ENCODE measurements around the gene EHBP1.

Gene EHBP1

DNA sequence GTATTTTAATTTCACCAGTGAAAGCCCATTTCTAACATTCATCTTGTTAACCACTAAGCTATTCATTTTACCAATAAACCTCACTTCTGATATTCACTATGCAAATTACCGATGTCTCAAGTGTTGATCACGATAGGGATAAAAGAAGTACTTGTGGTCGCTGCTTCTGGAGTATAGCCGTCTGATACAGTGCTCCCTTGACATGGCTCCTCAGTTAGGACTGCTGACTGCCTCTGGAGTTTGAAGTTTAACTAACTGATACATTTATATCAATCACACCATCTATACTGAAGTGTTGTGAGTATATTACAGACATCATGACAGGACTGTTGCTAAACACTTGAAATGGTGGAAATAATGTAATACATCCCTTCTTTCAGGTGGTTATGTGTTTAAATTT lies 95.6 kb downstream of the EHBP1 start:
- TF ChIP-seq, protein P1, sequence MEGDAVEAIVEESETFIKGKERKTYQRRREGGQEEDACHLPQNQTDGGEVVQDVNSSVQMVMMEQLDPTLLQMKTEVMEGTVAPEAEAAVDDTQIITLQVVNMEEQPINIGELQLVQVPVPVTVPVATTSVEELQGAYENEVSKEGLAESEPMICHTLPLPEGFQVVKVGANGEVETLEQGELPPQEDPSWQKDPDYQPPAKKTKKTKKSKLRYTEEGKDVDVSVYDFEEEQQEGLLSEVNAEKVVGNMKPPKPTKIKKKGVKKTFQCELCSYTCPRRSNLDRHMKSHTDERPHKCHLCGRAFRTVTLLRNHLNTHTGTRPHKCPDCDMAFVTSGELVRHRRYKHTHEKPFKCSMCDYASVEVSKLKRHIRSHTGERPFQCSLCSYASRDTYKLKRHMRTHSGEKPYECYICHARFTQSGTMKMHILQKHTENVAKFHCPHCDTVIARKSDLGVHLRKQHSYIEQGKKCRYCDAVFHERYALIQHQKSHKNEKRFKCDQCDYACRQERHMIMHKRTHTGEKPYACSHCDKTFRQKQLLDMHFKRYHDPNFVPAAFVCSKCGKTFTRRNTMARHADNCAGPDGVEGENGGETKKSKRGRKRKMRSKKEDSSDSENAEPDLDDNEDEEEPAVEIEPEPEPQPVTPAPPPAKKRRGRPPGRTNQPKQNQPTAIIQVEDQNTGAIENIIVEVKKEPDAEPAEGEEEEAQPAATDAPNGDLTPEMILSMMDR (IDR thresholded peaks at IDR 0.05; ENCODE audit: borderline replicate concordance, control extremely low read depth, extremely low read depth, insufficient read depth, missing control alignments), result no peak
- no peak for DNase-seq (ENCODE audit: low spot score)
- in situ Hi-C loops (cut with MboI; ENCODE audit: low sequenced_read_pairs, unreplicated experiment), result no loop called here

DNA sequence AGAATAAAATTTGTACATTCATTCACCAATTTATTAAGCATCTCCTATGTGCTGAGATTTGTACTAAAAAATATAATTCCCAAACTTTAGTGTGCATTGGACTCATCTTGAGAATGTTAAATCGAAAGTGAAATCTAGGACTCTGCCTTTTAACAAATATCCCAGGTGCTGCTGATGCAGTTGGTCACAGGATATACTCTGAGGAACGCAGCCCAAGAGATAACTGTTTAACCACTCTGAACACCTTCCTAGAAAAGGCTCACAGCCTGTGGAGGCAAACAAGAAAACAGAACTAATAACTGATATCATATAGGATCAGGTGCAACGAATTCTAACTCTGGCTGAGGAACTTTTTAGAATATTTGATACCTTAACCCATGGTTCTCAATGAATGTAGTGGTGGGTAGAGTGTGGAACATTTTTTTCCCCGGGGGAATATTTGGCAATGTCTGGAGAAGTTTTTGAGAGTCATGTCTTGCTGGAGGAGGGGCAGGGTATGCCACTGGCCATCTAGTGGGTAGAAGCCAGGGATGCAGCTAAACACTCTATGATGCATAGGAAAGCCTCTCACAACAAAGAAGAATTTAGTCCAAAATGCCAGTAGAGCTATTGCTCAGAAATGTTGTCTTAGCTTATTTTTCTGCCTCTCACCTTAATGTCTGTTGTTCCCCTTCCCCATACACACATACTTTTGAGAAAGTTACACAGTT lies 96.5 kb downstream of the EHBP1 start:
- TF ChIP-seq, protein P1 (IDR thresholded peaks at IDR 0.05; ENCODE audit: borderline replicate concordance, control extremely low read depth, extremely low read depth, insufficient read depth, missing control alignments), result no peak
- no peak for DNase-seq (ENCODE audit: low spot score)
- in situ Hi-C loops (cut with MboI; ENCODE audit: low sequenced_read_pairs, unreplicated experiment), result no loop called here

DNA sequence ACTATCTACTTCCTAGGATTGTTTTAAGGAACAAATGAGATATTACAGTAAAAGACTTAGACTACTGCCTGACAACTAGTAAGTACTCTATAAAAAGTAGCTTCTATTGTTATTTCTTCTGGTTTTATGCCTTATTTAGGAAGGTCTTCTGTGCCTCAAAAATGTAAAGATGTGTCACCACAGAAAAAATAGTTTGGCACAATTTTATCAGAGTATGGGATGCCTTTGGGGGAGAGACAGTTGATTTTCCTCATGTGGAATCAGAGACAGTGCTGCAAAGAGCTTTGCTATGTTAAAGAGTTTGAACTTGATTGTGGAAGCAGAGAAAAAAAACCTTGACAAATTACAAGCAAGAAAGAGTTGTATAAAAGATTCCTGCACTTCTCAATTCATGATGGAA lies 98.4 kb downstream of the EHBP1 start:
- TF ChIP-seq, protein P1 (IDR thresholded peaks at IDR 0.05; ENCODE audit: borderline replicate concordance, control extremely low read depth, extremely low read depth, insufficient read depth, missing control alignments), result no peak
- no peak for DNase-seq (ENCODE audit: low spot score)

DNA sequence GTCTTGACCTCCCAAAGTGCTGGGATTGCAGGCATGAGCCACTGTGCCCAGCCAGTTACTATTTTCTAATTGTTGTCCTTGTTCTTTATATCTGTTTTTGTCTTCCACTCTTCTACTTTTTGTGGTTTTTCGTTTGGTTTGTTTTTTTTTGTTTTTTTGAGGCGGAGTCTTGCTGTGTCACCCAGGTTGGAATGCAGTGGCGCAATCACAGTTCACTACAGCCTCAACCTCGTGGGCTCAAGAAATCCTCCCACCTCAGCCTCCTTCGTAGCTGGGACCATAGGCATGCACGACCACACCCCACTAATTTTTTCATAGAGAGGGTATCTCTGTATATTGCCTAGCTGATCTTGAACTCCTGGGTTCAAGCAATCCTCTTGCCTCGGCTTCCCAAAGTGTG lies 100.7 kb downstream of the EHBP1 start:
- in situ Hi-C loops (cut with MboI; ENCODE audit: low sequenced_read_pairs, unreplicated experiment), result no loop called here
- no peak for DNase-seq (ENCODE audit: low spot score)
- TF ChIP-seq, protein P1 (IDR thresholded peaks at IDR 0.05; ENCODE audit: borderline replicate concordance, control extremely low read depth, extremely low read depth, insufficient read depth, missing control alignments), result no peak

More for the DNA sequence above, 98.4 kb downstream of the EHBP1 start:
- in situ Hi-C loops (cut with MboI; ENCODE audit: low sequenced_read_pairs, unreplicated experiment), result no loop called here

DNA sequence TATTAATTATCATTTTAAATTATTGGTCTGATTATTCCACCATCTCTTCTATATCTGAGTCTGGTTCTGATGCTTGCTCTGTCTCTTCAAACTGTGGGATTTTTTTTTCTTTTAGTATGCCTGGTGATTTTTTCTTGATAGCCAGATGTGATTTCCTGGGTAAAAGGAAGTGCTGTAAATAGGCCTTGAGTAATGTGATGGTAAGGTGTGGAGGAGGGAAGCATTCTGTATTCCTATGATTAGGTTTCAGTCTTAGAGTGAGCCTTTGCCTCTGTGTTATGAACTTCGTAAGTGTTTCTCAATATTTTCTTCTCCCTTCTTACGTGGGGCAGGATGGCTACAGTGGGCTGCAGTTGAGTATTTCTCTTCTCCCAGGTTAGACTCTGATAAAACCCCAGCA lies 103.0 kb downstream of the EHBP1 start:
- in situ Hi-C loops (cut with MboI; ENCODE audit: low sequenced_read_pairs, unreplicated experiment), result no loop called here
- TF ChIP-seq, protein P1 (IDR thresholded peaks at IDR 0.05; ENCODE audit: borderline replicate concordance, control extremely low read depth, extremely low read depth, insufficient read depth, missing control alignments), result no peak
- no peak for DNase-seq (ENCODE audit: low spot score)

DNA sequence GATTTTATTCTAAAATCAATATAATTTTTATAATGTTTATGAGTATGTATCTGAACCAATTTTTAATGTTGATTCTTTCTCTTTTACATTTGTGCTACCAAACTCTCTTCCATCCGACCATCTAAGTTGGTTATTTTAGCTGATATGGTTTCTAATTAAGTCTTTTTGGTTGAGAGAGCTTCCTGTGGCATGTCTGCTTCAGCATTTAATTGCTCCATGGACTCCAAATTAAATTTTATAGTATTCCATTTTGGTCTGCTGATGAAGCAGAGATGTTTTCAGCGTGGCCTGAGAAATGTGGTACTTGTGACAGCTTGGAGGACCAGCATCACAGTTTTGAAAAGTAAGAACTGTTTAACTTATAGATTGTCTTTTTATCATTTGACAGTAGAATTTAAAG lies 105.6 kb downstream of the EHBP1 start:
- no peak for DNase-seq (ENCODE audit: low spot score)
- in situ Hi-C loops (cut with MboI; ENCODE audit: low sequenced_read_pairs, unreplicated experiment), result no loop called here
- TF ChIP-seq, protein P1 (IDR thresholded peaks at IDR 0.05; ENCODE audit: borderline replicate concordance, control extremely low read depth, extremely low read depth, insufficient read depth, missing control alignments), result no peak

All from GM13976 (cell line).